CD4-positive, alpha-beta T cell treated with Interleukin-21 for 1 hour (primary cell): ENCODE data around the gene SOBP.
"Not testable (repeated sequence)": the region's sequence is repeated elsewhere in the genome, so short reads cannot be mapped to it uniquely, and the experiment has no call there.

Experiments used
- DNase-seq: peaks from one replicate; pipeline ENCODE4 v3.0.0-alpha.2; 2020

Gene SOBP

GRCh38 chr6:107532706-107533105 is 42.8 kb downstream of the SOBP start:
- DNase-seq, result no peak

- DNase-seq, result no peak
Measured at GRCh38 chr6:107533415-107534059, 43.6 kb downstream of the SOBP start.

GRCh38 chr6:107534571-107535141 is 44.7 kb downstream of the SOBP start:
- DNase-seq, result no peak

- DNase-seq, result no peak
Measured at GRCh38 chr6:107535626-107536025, 45.7 kb downstream of the SOBP start.

- no peak for DNase-seq
Measured at GRCh38 chr6:107536180-107536961, 46.5 kb downstream of the SOBP start.

GRCh38 chr6:107537559-107537958 is 47.6 kb downstream of the SOBP start:
- no peak for DNase-seq

GRCh38 chr6:107538856-107539387 is 49.0 kb downstream of the SOBP start:
- no peak for DNase-seq

- no peak for DNase-seq
Measured at GRCh38 chr6:107539409-107539808, 49.5 kb downstream of the SOBP start.

- DNase-seq, result no peak
Measured at GRCh38 chr6:107539849-107540464, 50.0 kb downstream of the SOBP start.

GRCh38 chr6:107540465-107540857 is 50.5 kb downstream of the SOBP start:
- DNase-seq, result no peak

GRCh38 chr6:107542192-107542668 is 52.3 kb downstream of the SOBP start:
- no peak for DNase-seq

- DNase-seq, result no peak
Measured at GRCh38 chr6:107543088-107543487, 53.2 kb downstream of the SOBP start.

GRCh38 chr6:107543567-107543966 is 53.6 kb downstream of the SOBP start:
- DNase-seq, result no peak

GRCh38 chr6:107545763-107546162 is 55.8 kb downstream of the SOBP start:
- no peak for DNase-seq

- no peak for DNase-seq
Measured at GRCh38 chr6:107546691-107547450, 57.0 kb downstream of the SOBP start.

GRCh38 chr6:107547451-107547840 is 57.5 kb downstream of the SOBP start:
- no peak for DNase-seq

- DNase-seq, result no peak
Measured at GRCh38 chr6:107550241-107550840, 60.4 kb downstream of the SOBP start.

GRCh38 chr6:107550906-107551305 is 61.0 kb downstream of the SOBP start:
- DNase-seq, result no peak

GRCh38 chr6:107553121-107553520 is 63.2 kb downstream of the SOBP start:
- not testable (repeated sequence) for DNase-seq

- DNase-seq, result no peak
Measured at GRCh38 chr6:107554326-107554725, 64.4 kb downstream of the SOBP start.

- DNase-seq, result no peak
Measured at GRCh38 chr6:107554918-107555317, 65.0 kb downstream of the SOBP start.

- DNase-seq, result no peak
Measured at GRCh38 chr6:107555449-107555848, 65.5 kb downstream of the SOBP start.
